B cell (primary cell): ENCODE data around the gene DENND10. TPM values are rescaled to one million over a fixed set of nuclear protein-coding genes. Genes with fewer than 3 reads are reported as not detected.

Experiments
- ATAC-seq: fragments of 200-7000 bp; cut with Tn5 transposase; one replicate; pipeline ENCODE4 v1.10.0; 2021; ENCODE audit warnings: low read depth, mild to moderate bottlenecking, moderate number of reproducible peaks, moderate library complexity
- CTCF ChIA-PET: fragments of 350-600 bp; sonication (Branson Sonifier 250); formaldehyde crosslinking; loops from one replicate; lab custom pipeline; 2021; ENCODE audit warnings: antibody characterized with exemption, inconsistent platforms; lab: Charles Lee
- POLR2A ChIA-PET: fragments of 350-600 bp; sonication (Branson Sonifier 250); formaldehyde crosslinking; loops from one replicate; lab custom pipeline; 2021; ENCODE audit warnings: antibody characterized with exemption; lab: Charles Lee
- DNase-seq: peaks from one replicate; pipeline ENCODE4 v3.0.0; 2013
- H2AFZ ChIP-seq: 2 replicates; pipeline ENCODE4 v1.6.1; 2012; ENCODE audit warnings: mild to moderate bottlenecking, low read depth, low read length; ENCODE audit not compliant: insufficient read depth, poor library complexity, severe bottlenecking
- H3K27ac ChIP-seq, 2 donors: 1 replicate in 1 of 2; 2 replicates in 1 of 2; pipeline ENCODE4 v1.5.1; 2012 to 2013; ENCODE audit warnings: low read length in 2 of 2, mild to moderate bottlenecking in 2 of 2, moderate library complexity in 1 of 2
- H3K27me3 ChIP-seq, 4 experiments: fragments of 200-600 bp in 1 of 4; sonication (generic) in 1 of 4; replicated peaks in 1 of 4; 1 replicate in 2 of 4; 2 replicates in 2 of 4; pipeline versions ENCODE4 v1.6.1 to v1.7.0; 2013 to 2016; ENCODE audit warnings: low read length in 3 of 4, mild to moderate bottlenecking in 2 of 4, mixed read lengths in 1 of 4, moderate library complexity in 1 of 4; ENCODE audit not compliant: insufficient read depth in 4 of 4, control insufficient read depth in 3 of 4; ENCODE audit errors: control extremely low read depth in 1 of 4
- H3K36me3 ChIP-seq, 2 experiments: replicated peaks in 1 of 2; 1 replicate in 1 of 2; 2 replicates in 1 of 2; pipeline versions ENCODE4 v1.6.1 to v1.7.1; 2013; ENCODE audit warnings: low read length in 1 of 2; ENCODE audit not compliant: insufficient read depth in 2 of 2, control insufficient read depth in 1 of 2; ENCODE audit errors: control extremely low read depth in 1 of 2, extremely low read depth in 1 of 2
- H3K4me1 ChIP-seq, 2 donors: fragments of 200-600 bp in 1 of 2; sonication (generic) in 1 of 2; 1 replicate in 1 of 2; 2 replicates in 1 of 2; pipeline versions ENCODE4 v1.5.1 to v1.6.1; 2013 to 2017; ENCODE audit warnings: low read length in 2 of 2; ENCODE audit not compliant: control insufficient read depth in 2 of 2, insufficient read depth in 2 of 2
- H3K4me2 ChIP-seq: replicated peaks from 2 replicates; pipeline ENCODE3; 2012; ENCODE audit warnings: mild to moderate bottlenecking, low read depth, low read length; ENCODE audit not compliant: poor library complexity, severe bottlenecking
- H3K4me3 ChIP-seq, 5 experiments: fragments of 200-600 bp in 1 of 5; sonication (generic) in 1 of 5; 1 replicate in 3 of 5; 2 replicates in 2 of 5; pipeline versions ENCODE4 v1.5.1 to v1.7.0; 2011 to 2016; ENCODE audit warnings: low read length in 4 of 5, mild to moderate bottlenecking in 4 of 5, low read depth in 2 of 5, control low read depth in 1 of 5, moderate library complexity in 1 of 5; ENCODE audit not compliant: insufficient read depth in 1 of 5; ENCODE audit errors: control extremely low read depth in 1 of 5, extremely low read depth in 1 of 5
- H3K79me2 ChIP-seq: fragments of 200-600 bp; sonication (generic); one replicate; pipeline ENCODE4 v1.6.0; 2016; ENCODE audit warnings: low read length; ENCODE audit not compliant: control insufficient read depth, insufficient read depth
- H3K9ac ChIP-seq: fragments of 200-600 bp; sonication (generic); 2 replicates; pipeline ENCODE4 v1.6.1; 2017; ENCODE audit warnings: mild to moderate bottlenecking, low read length, moderate library complexity
- H3K9me3 ChIP-seq, 3 donors: one replicate each; pipeline versions ENCODE4 v1.6.1 to v1.7.1; 2013; ENCODE audit warnings: low read length in 2 of 3; ENCODE audit not compliant: control insufficient read depth in 2 of 3, insufficient read depth in 1 of 3; ENCODE audit errors: control extremely low read depth in 1 of 3
- H4K20me1 ChIP-seq: 2 replicates; pipeline ENCODE4 v1.6.0; 2012; ENCODE audit warnings: mild to moderate bottlenecking, low read length; ENCODE audit not compliant: insufficient read depth, control insufficient read depth, poor library complexity, severe bottlenecking
- H3K27ac Mint-ChIP-seq: one replicate; pipeline ENCODE4 v1.8.0; 2021; ENCODE audit warnings: mixed read lengths
- H3K27me3 Mint-ChIP-seq: one replicate; pipeline ENCODE4 v1.8.0; 2021; ENCODE audit warnings: mixed read lengths
- H3K4me1 Mint-ChIP-seq: one replicate; pipeline ENCODE4 v1.8.0; 2021; ENCODE audit warnings: mixed read lengths
- H3K4me3 Mint-ChIP-seq: one replicate; pipeline ENCODE4 v1.8.0; 2021; ENCODE audit warnings: mixed read lengths
- H3K9me3 Mint-ChIP-seq: one replicate; pipeline ENCODE4 v1.8.0; 2022; ENCODE audit warnings: mixed read lengths; ENCODE audit not compliant: insufficient read depth
- CTCF ChIP-seq: fragments of 200-600 bp; IDR thresholded peaks from one replicate; pipeline ENCODE4 v1.8.0; 2022; ENCODE audit warnings: antibody characterized with exemption, mild to moderate bottlenecking
- EZH2 ChIP-seq: IDR thresholded peaks from 2 replicates; pipeline ENCODE4 v1.6.1; 2012; ENCODE audit warnings: borderline replicate concordance, low read depth, mild to moderate bottlenecking, moderate library complexity, low read length; ENCODE audit not compliant: insufficient read depth, poor library complexity, severe bottlenecking
- WGBS: methylation state at CpG from one replicate; pipeline ENCODE4 v1.1.5; 2013; ENCODE audit warnings: missing lambda C conversion rate; ENCODE audit not compliant: insufficient coverage; 5-methylcytosine and 5-hydroxymethylcytosine counted together
- intact Hi-C: fragments of 100-400 bp; cut with micrococcal nuclease; formaldehyde crosslinking; loops from one replicate; pipeline ENCODE4 v1.10.0; 2022
- polyA plus RNA-seq: library from polyadenylated mRNA; depleted of rRNA; stranded (reverse); fragments of >200 nt; gene quantifications from 2 replicates; pipeline ENCODE4 v1.2.3, GENCODE V29; 2012
- total RNA-seq, 2 donors: library from RNA; stranded (reverse); fragments of 120-200 nt in 1 of 2; gene quantifications; 1 replicate in 1 of 2; 2 replicates in 1 of 2; pipeline versions ENCODE4 v1.2.3 to v1.2.4, GENCODE V29; 2013 to 2022

DENND10 gene
- total and polyA plus RNA-seq, 2 donors (not counting 1 experiment from before 2014, with no cell fraction given) = 16.6 to 24.4 TPM

GRCh38 chr10:119162452-119163092 lies 58.7 kb downstream of the DENND10 start:
- no peaks in the 10 kb centered on the region for H3K79me2 ChIP-seq
- H3K4me3 ChIP-seq = no peak overlapping the region
- no peak overlapping the region for H3K27ac ChIP-seq
- TF ChIP-seq CTCF = no peak
- no peak for TF ChIP-seq EZH2
- no peak for ATAC-seq
- peaks cover 20% of the 10 kb centered on the region for H3K4me1 Mint-ChIP-seq
- peaks cover 0 to 20% of the 10 kb centered on the region in 2 experiments for H3K36me3 ChIP-seq
- no peaks in the 10 kb centered on the region for H4K20me1 ChIP-seq
- no peak overlapping the region for H3K4me2 ChIP-seq
- ChIA-PET POLR2A (no interaction called here), CTCF (no interaction called here)
- H3K27ac Mint-ChIP-seq = no peak overlapping the region
- DNase-seq = no peak
- no peak overlapping the region for H3K9ac ChIP-seq
- intact Hi-C loops = no loop called here
- H3K27me3 ChIP-seq = no peaks in the 10 kb centered on the region
- H3K4me1 ChIP-seq = peaks cover 7 to 19% of the 10 kb centered on the region in 2 donors
- H3K9me3 Mint-ChIP-seq = no peaks in the 10 kb centered on the region
- H3K27me3 Mint-ChIP-seq = no peaks in the 10 kb centered on the region
- no peak overlapping the region for H2AFZ ChIP-seq
- no peaks in the 10 kb centered on the region for H3K9me3 ChIP-seq
- 100% methylated on average over 2 of the region's 5 CpGs for WGBS
- H3K4me3 Mint-ChIP-seq = no peak overlapping the region
